GM12864 (cell line): ENCODE results near the gene MACROH2A2.
"Not testable (repeated sequence)": the region's sequence is repeated elsewhere in the genome, so short reads cannot be mapped to it uniquely, and the experiment has no call there.

Source experiments
- DNase-seq: peaks from one replicate; pipeline ENCODE4 v3.0.0-alpha.2; 2011; ENCODE audit warnings: low read depth
- H3K4me3 ChIP-seq: 2 replicates; pipeline ENCODE4 v1.5.1; 2011; ENCODE audit warnings: mild to moderate bottlenecking, low read depth, low read length, control low read depth
- TF ChIP-seq, protein P1 (sequence below): IDR thresholded peaks from 2 replicates; pipeline ENCODE4 v1.5.1; 2011; ENCODE audit warnings: low read depth, mild to moderate bottlenecking, moderate library complexity, low read length, control low read depth, inconsistent platforms; ENCODE audit errors: missing control alignments

MACROH2A2 gene

DNA sequence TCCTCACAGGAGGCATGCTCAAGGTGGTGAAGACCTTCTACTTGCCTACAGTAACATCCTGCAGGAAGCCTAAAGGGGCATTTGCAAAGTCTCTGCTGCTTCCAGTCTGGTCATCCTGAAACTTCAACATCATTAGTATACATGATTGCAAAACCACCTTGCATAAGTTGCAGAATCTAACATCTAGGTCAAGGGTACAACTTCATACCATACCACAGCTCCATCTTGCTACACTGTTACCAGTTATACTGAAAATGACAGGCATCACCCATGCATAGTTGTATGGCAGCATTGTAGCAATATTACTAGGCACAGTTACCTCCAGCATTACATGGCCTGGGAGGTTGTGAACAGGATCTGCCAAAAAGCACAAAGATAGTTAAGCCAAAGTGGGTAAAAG is 13.7 kb upstream of the MACROH2A2 start:
- DNase-seq = no peak
- TF ChIP-seq, protein P1, sequence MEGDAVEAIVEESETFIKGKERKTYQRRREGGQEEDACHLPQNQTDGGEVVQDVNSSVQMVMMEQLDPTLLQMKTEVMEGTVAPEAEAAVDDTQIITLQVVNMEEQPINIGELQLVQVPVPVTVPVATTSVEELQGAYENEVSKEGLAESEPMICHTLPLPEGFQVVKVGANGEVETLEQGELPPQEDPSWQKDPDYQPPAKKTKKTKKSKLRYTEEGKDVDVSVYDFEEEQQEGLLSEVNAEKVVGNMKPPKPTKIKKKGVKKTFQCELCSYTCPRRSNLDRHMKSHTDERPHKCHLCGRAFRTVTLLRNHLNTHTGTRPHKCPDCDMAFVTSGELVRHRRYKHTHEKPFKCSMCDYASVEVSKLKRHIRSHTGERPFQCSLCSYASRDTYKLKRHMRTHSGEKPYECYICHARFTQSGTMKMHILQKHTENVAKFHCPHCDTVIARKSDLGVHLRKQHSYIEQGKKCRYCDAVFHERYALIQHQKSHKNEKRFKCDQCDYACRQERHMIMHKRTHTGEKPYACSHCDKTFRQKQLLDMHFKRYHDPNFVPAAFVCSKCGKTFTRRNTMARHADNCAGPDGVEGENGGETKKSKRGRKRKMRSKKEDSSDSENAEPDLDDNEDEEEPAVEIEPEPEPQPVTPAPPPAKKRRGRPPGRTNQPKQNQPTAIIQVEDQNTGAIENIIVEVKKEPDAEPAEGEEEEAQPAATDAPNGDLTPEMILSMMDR = no peak
- no peak overlapping the region for H3K4me3 ChIP-seq

DNA sequence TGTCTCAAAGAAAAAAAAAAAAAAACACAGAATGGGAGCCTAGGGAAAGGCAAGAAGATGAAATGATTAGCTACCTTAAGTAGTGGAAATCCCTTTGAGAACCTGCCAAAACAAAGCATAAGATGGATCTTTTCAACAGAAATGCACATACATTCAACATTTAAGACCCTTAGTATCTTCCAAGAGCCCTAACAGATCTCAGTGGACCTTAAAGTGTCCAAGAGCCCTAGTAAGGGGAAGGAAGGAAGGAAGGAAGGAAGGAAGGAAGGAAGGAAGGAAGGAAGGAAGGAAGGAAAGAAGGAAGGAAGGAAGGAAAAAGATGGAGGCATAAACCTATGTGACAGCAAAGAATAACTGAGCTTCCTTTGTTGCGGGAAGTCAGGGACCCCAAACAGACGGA is 11.6 kb upstream of the MACROH2A2 start:
- no peak for DNase-seq
- TF ChIP-seq, protein P1 = no peak
- no peak overlapping the region for H3K4me3 ChIP-seq

DNA sequence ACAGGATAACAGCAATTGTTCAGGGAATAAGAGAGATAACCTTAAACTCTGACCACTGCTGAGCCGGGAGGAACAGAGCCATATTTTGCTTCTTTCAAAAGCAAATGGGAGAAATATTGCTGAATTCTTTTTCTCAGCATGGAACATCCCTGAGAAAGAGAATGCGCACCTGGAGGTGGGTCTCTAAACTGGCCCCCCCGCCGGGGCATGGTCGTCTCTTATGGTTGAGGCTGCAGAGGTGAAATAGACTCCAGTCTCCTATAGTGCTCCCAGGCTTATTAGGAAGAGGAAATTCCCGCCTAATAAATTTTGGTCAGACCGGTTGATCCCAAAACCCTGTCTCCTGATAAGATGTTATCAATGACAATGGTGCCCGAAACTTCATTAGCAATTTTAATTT is 10.9 kb upstream of the MACROH2A2 start:
- not testable (repeated sequence) for DNase-seq, H3K4me3 ChIP-seq

DNA sequence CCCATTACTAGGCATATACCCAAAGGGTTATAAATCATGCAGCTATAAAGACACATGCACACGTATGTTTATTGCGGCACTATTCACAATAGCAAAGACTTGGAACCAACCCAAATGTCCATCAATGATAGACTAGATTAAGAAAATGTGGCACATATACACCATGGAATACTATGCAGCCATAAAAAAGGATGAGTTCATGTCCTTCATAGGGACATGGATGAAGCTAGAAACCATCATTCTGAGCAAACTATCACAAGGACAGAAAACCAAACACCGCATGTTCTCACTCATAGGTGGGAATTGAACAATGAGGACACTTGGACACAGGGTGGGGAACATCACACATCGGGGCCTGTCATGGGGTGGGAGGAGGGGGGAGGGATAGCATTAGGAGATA is 5.6 kb upstream of the MACROH2A2 start:
- H3K4me3 ChIP-seq, DNase-seq: not testable (repeated sequence)

DNA sequence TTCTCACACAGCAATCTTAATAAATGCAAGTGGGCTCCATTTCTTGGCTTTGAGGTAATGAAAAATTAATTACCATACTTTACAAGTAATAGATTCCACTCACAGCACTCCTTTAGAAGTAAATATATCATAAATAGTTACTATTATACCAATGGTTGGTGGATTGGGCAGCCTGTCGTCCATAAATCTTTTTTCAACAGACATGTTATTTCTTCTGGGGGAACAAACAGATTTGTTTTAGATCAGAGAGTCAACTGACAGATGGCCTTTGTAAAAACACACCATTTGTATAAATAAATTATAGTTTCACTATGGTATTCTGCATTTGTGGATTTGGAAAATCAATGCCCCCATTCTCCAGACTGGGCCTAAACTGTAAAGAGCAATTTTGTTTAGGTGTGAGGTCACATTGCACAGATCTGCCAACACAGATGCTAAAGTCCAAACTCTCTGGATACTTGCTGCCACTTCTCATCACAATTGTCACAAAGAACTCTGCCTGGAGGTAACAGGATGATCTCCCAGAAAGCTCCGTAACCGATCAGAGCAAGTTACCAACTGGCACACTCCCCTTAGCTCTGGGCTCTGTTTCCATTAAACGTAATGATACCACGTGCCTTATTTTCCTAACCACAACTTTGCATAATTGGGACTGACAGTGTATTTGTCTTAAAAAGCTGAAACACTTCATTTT is 4.5 kb upstream of the MACROH2A2 start:
- TF ChIP-seq, protein P1 = no peak
- H3K4me3 ChIP-seq = no peak overlapping the region
- no peak for DNase-seq

DNA sequence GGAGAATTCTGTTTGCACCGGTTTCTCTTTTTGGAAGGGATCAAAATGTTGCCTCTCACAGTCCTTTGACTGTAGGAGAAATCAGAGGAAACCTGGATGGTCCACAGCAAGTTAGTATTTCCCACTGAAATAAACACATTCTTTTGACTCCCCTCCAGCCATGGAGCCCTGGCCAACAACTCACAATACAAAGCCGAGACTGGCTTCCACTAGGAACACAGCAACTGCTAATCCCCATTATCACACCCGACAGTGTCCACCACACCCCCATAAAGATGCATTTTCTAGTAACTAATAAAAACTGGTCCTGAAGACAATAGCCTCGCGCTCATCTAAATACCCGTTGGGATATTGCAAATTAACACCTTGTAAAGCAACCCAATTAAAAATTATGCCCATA is 798 bp upstream of the MACROH2A2 start:
- no peak overlapping the region for H3K4me3 ChIP-seq
- TF ChIP-seq, protein P1 = no peak
- DNase-seq = no peak

DNA sequence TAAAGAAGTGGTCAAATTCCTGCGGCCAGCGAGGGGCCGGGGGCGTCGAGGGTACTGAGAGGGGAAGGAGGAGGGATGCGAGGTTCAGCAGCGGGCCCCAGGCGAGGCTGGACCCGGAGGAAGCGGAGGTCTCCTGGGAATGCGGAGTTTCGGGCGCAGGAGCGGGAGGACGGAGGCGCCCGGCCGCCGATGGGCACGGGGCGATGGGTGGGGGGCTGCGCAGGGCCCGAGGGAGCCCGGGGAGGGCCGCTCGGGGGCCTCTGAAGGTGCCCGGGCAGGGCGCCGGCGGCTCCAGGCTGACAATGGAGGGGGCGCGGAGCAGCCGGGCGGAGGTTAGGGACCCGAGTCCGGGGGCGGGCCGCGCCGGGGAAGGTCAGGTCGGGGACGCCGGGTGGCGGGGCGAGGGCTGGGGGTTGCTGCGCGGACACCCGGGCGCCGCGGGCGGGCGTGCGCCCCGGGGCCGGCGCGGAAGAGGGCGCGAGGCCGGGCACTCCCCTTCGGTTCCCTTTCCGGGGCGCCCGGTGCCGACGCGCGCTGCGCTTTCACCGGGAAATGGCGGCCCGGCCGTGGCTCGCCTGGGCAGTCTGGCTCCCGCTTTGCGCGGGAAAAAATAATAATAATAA is 683 bp downstream of the MACROH2A2 start:
- TF ChIP-seq, protein P1 = no peak
- no peak for DNase-seq
- no peak overlapping the region; the same call in 1 of the 2 replicates for H3K4me3 ChIP-seq

DNA sequence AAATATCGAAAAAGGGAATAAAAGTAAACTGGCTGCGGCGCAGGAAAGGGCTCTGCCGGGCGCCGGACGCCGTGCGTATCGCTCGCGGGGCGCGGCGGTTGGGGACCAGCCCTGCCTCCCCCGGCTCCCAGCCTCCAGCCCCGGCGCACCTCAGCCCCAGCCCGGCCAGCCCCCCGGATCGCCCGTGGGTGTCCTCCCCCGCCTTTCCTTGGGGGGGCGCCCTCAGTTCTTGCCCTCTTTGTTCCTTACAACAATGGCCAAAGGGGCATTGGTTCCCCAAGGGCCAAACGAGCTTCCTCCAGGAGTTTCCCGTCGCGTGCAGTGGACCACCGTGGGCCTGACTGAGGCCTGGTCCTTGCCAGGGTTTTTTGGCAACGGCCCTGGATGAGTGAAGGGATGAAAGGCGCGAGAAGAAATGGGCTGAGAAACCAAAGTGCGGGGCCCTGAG is 1.2 kb downstream of the MACROH2A2 start:
- H3K4me3 ChIP-seq = peak overlapping the region; percentile 7
- TF ChIP-seq, protein P1 = peak; percentile 2
- no peak for DNase-seq
